Activated T-helper 17 cell treated with anti-CD3 and anti-CD28 coated beads, Interleukin-2, amount 50 U/mL, for 72 hours (primary cell): Measurements from ENCODE around the gene SCRN2. TPM values are rescaled to one million over a fixed set of nuclear protein-coding genes. Genes with fewer than 3 reads are reported as not detected.

Experiments
- ATAC-seq: fragments of 150-1000 bp; cut with Tn5 transposase; replicated peaks from 2 replicates; pipeline ENCODE4 v1.10.0; 2021; ENCODE audit warnings: mild to moderate bottlenecking, moderate library complexity
- H3K27ac Mint-ChIP-seq: one replicate; pipeline ENCODE4 v1.8.0; 2022; ENCODE audit warnings: mixed read lengths
- H3K27me3 Mint-ChIP-seq: one replicate; pipeline ENCODE4 v1.8.0; 2022; ENCODE audit warnings: mixed read lengths
- H3K36me3 Mint-ChIP-seq: one replicate; pipeline ENCODE4 v1.8.0; 2022; ENCODE audit warnings: low read depth, mild to moderate bottlenecking, mixed read lengths
- H3K4me1 Mint-ChIP-seq: one replicate; pipeline ENCODE4 v1.8.0; 2022; ENCODE audit warnings: mixed read lengths
- H3K4me3 Mint-ChIP-seq: one replicate; pipeline ENCODE4 v1.8.0; 2022; ENCODE audit warnings: mild to moderate bottlenecking, mixed read lengths
- H3K9me3 Mint-ChIP-seq: one replicate; pipeline ENCODE4 v1.8.0; 2022; ENCODE audit warnings: mixed read lengths
- total RNA-seq, 2 donors: library from RNA; stranded (reverse); gene quantifications; one replicate each; pipeline ENCODE4 v1.2.3, GENCODE V29; 2022

SCRN2 gene
- total RNA-seq, 2 donors from 2014 or later: 21.2 to 21.8 TPM

DNA sequence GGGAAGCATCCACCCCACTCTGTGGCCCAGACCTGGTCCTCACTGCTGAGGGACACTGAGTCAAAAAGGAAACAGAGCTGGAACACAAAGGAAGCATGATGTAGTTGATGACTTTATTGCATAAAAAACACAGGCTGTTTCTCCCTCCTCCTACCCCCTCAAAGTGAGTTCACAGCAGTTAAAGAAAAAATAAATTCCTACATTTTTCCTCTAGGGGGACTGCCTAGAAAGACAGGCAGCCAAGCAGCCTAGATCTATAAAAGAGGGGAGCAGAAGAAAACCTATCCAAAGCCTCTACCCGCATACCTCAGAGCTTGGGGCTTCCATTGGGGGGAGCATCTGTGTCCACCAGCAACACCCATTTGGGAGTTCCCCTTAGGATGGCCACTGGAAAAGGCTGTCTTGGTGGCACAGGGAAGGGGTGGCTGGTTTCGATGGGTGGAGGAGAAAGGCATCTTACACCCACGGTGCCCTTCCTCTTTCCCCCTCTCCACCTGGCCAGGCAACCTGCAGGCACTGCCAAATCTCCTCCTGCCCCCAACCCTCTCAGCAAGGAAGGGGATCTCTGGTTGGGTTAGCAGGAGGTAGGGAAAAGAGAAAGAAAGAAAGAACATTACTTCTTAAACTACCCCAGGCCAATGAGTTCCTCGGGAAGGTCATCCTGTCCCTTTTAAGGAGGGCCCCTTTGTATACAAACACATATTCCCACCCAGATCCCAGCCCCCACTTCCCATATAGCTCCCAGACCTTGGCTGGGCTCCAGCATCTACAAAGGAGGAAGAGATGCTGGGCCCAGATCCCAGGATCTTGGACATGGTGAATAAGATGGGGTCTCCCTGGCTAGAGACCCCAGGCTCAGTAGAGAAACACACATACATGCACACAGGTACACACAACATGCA is 4.0 kb upstream of the SCRN2 start:
- Mint-ChIP-seq H3K9me3 (no peaks in the 10 kb centered on the region), H3K27me3 (peaks cover 34% of the 10 kb centered on the region), H3K4me1 (peaks cover 13% of the 10 kb centered on the region), H3K36me3 (no peaks in the 10 kb centered on the region), H3K4me3 (no peak overlapping the region), H3K27ac (no peak overlapping the region)
- no peak for ATAC-seq

DNA sequence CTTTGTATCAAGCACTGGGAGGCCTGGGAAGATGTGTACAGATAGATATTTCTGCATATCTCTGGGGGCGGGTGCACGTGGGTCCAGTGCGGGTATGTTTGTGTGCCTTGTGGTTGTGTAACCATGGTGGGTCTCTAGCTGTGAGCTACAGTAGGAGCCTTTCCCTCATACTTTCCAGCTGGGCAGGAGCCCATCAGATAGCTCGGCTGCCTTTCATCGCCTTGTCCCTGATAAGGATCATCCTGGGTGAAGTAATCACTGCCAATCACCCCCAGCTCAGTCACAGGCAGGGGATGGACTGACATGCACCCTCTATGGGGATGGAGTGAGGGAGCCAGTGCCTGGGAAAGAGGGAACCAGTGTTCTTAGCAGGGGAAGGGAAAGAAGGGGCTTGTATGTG is 3.2 kb upstream of the SCRN2 start:
- no peak for ATAC-seq
- Mint-ChIP-seq H3K27ac (no peak overlapping the region), H3K36me3 (no peaks in the 10 kb centered on the region), H3K9me3 (no peaks in the 10 kb centered on the region), H3K27me3 (peaks cover 28% of the 10 kb centered on the region), H3K4me1 (peaks cover 13% of the 10 kb centered on the region), H3K4me3 (no peak overlapping the region)

DNA sequence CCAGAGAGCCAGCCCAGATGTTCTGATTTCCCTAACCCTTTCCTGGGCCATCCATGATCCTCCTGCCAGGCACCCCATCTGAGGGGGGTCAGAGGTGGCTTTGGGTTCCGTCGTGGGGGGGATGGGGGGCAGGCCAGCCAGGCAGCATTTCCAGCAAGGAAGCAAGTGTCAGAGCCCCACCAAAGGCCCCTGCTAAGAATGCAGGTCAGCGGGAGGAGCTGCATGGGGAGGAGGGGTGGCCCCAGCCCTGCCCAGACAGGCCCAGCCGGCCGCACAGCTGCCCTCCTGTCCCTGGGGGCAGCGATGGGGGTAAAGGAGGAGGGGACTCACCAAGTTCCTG is 2.3 kb upstream of the SCRN2 start:
- Mint-ChIP-seq H3K4me1 (peaks cover 13% of the 10 kb centered on the region), H3K36me3 (no peaks in the 10 kb centered on the region), H3K27ac (peak overlapping the region; percentile 30), H3K4me3 (no peak overlapping the region), H3K9me3 (no peaks in the 10 kb centered on the region), H3K27me3 (peaks cover 25% of the 10 kb centered on the region)
- no peak for ATAC-seq

DNA sequence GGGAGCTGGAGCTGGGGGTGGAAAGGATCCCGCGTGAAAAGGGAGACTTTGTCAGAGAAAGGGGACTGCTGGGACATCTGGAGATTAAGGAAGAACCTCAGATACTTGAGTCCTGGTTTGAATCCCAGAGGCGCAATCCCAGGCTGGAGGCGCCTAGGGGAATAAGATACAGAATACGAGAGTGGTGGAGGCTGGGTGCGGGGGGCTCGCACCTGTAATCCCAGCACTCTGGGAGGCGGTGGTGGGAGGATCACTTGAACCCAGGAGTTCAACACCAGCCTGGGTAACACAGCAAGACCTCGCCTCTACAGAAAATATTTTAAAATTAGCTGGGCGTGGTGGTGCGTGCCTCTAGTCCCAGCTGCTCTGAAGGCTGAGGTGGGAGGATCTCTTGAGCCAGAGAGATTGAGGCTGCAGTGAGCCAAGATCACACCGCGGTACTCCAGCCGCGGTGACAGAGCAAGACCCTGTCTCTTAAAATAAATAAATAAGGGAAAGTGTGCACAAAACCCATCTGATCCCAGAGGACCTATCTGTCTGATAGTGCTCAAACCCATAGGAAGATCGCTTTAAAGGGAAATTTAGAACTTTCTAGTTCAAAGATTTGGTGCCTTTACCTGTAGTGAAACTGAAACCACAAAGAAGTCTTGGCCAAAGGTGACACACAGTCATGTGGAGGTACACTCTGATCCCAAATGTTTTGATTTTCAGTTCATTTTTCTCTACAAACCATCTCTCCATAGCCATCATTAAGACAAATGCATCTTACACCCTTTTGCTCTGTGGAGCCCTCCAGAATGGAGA is 617 bp upstream of the SCRN2 start:
- peak overlapping the region; percentile 94 for H3K27ac Mint-ChIP-seq
- no peak for ATAC-seq
- H3K4me3 Mint-ChIP-seq: peak overlapping the region; percentile 93
- no peaks in the 10 kb centered on the region for H3K9me3 Mint-ChIP-seq
- H3K36me3 Mint-ChIP-seq: peaks cover 7% of the 10 kb centered on the region
- H3K4me1 Mint-ChIP-seq: peaks cover 13% of the 10 kb centered on the region
- peaks cover 19% of the 10 kb centered on the region for H3K27me3 Mint-ChIP-seq

DNA sequence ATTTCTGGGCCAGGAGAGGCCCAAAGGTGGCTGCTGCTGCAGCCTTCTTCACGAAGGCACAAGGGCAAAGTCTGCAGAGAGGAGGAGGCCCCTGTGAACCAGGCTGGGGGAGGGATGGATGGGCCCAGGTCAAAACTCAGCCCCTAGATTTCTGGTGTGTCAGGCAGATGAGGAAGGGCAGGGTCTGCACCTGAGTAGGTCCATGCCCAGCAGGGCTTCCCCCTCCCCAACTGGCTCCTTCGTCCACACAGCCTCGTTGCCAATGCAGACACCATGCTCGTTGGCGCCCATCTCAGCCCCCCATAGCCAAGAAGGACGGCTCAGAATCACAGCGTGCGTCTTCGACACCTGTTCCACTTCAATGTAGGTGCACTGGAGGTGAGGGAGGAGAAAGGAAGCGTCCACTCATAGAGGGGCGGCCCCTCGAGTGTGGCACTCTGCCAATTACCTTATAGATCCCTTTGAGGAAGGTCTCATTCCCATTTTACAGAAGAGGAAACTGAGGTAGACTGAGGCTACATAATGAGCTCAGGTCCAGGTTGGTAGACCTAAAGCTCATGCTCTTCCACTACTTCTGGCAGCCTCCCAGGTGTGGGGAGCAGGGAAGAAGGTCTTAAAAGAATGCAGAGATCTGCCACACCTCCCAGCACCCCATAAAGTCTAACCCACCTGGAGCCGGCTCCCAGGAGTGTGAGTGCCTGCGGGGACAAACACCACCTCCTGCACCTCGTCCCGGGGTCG is 902 bp downstream of the SCRN2 start:
- Mint-ChIP-seq H3K9me3 (no peaks in the 10 kb centered on the region), H3K27me3 (peaks cover 4% of the 10 kb centered on the region), H3K4me1 (peaks cover 19% of the 10 kb centered on the region), H3K36me3 (peaks cover 7% of the 10 kb centered on the region), H3K27ac (peak overlapping the region; percentile 94), H3K4me3 (peak overlapping the region; percentile 93)
- no peak for ATAC-seq

DNA sequence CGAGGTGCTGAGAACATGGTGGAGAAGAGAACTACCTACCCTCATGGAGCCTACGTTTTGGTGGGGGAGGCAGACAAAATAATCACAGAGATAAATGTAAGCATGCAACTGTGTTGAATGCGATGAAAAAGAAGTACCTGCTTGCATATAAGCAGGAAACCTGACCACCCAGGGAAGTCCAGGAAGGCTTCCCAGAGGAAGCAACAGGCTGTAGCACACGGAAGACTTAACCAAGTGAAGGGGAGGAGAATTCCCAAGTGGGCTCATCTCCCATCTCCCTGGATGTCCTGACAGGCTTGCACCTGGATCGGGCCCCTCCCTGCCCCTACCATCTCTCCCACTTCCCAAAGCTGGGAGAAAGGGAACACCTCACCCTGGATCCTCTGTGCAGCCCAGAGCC is 2.0 kb downstream of the SCRN2 start:
- no peaks in the 10 kb centered on the region for H3K27me3 Mint-ChIP-seq
- H3K27ac Mint-ChIP-seq: no peak overlapping the region
- ATAC-seq: no peak
- H3K36me3 Mint-ChIP-seq: peaks cover 7% of the 10 kb centered on the region
- H3K4me3 Mint-ChIP-seq: no peak overlapping the region
- no peaks in the 10 kb centered on the region for H3K9me3 Mint-ChIP-seq
- peaks cover 30% of the 10 kb centered on the region for H3K4me1 Mint-ChIP-seq

DNA sequence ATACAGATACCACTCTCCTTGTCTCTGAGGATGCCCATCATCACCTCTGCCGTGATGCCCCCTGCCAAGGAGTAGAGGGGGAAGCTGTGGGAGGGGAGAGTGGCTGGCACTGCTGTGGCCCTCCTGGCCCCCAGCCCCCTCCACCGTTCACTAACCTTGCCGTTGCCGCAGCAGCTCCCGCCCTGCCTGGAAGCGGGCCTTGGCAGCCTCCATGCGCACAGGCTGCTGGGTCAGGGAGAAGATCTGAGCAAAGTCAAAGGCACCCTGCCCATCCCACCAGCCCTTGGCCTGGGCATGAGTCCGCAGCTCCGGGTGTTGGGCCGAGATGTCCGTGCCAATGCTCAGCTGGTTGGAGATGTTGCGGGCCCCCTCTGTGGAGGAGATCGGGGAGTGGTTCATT is 2.4 kb downstream of the SCRN2 start:
- ATAC-seq: no peak
- Mint-ChIP-seq H3K9me3 (no peaks in the 10 kb centered on the region), H3K36me3 (peaks cover 7% of the 10 kb centered on the region), H3K4me3 (no peak overlapping the region), H3K4me1 (peaks cover 32% of the 10 kb centered on the region), H3K27me3 (no peaks in the 10 kb centered on the region), H3K27ac (no peak overlapping the region)

DNA sequence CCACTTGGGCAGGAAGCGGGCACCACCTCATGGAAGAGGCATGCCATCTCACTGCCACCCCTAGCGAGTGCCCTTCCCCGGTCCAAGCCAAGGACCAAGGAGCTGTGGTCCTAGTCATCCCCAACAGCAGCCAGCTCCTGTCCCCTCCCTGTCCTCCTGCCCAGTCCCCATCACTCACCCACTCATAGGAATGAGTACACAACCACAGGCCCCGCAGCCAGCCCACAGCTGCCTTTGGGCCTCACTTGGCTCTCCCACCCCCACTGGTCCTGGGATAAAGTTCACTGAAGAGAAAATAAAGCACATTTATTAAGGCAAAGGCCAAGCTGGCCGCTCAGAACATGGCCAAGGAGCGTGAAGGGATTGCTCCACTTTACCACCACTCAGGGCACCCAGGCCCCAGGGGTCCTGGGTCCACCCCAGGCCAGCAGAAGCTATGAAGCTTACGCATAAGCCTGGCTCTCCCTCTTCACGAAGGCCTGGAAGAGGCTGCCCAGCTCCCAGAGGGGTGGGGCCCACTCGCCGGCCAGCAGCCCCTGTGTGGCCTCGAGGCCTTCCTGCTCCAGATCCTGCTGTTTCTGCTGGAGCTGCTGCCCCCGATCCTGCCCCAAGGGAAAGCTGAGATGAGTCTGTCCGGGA is 3.6 kb downstream of the SCRN2 start:
- H3K4me1 Mint-ChIP-seq: peaks cover 28% of the 10 kb centered on the region
- no peaks in the 10 kb centered on the region for H3K27me3 Mint-ChIP-seq
- no peak for ATAC-seq
- H3K9me3 Mint-ChIP-seq: no peaks in the 10 kb centered on the region
- no peak overlapping the region for H3K27ac Mint-ChIP-seq
- no peak overlapping the region for H3K4me3 Mint-ChIP-seq
- peaks cover 7% of the 10 kb centered on the region for H3K36me3 Mint-ChIP-seq

DNA sequence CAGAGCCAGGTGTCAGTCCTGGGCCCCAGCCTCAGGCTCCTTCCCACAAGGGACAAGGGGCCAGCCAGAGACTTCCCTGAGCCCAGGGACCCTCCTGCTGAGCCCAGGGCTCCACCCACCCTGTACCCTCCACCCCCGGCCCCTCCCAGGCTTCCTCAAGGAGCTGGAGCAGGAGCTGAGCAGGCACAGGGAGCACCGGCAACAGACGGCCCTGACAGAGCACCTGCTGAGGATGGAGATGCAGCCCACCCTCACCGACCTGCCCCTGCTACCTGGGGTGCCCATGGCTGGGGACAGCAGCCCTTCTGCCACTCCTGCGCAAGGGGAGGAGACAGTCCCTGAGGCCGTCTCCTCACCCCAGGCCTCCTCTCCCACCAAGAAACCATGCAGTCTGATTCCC is 4.5 kb downstream of the SCRN2 start:
- ATAC-seq: no peak
- H3K4me1 Mint-ChIP-seq: peaks cover 31% of the 10 kb centered on the region
- no peak overlapping the region for H3K27ac Mint-ChIP-seq
- no peaks in the 10 kb centered on the region for H3K27me3 Mint-ChIP-seq
- no peak overlapping the region for H3K4me3 Mint-ChIP-seq
- H3K36me3 Mint-ChIP-seq: peaks cover 9% of the 10 kb centered on the region
- no peaks in the 10 kb centered on the region for H3K9me3 Mint-ChIP-seq

DNA sequence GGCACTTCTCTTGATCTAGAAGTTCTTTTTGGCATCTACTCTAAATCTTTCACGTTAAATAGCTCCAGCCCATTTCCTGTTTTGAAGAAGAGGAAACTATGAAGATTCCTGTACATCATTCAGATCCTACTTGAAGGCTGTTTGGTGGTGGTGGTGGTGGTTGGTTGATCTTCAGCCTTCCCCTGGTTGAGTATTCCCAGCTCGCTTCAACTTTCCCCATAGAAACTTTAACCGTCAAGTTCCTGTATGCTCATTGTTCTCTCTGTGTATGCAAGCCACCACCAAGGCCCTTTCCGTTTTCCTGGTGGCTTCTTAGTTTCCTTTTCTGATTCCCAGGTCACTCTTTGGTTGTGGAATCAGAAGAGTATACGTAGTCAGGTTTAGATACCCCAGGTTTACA is 6.3 kb downstream of the SCRN2 start:
- H3K27me3 Mint-ChIP-seq: no peaks in the 10 kb centered on the region
- H3K4me1 Mint-ChIP-seq: peaks cover 38% of the 10 kb centered on the region
- peaks cover 24% of the 10 kb centered on the region for H3K36me3 Mint-ChIP-seq
- no peak for ATAC-seq
- peak overlapping the region; percentile 65 for H3K27ac Mint-ChIP-seq
- H3K4me3 Mint-ChIP-seq: no peak overlapping the region
- H3K9me3 Mint-ChIP-seq: no peaks in the 10 kb centered on the region

DNA sequence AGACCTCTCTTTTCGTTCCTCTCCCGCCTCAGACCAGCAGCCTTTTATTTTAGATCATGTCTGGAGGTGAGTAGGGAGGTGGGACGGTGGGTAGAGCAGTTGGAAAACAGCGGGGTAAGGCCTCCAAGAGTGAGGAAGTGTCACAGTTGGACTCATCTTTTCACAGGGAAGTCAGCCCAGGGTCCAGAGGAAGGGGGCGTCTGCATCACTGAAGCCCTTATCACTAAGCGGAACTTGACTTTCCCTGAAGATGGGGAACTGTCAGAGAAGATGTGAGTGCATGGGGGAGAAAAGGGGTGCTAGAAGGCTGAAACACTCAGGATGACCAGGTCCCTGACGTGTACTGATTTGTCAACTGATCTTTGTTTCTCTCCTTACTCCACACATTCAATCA is 9.1 kb downstream of the SCRN2 start:
- Mint-ChIP-seq H3K4me3 (peak overlapping the region; percentile 98), H3K27me3 (no peaks in the 10 kb centered on the region), H3K36me3 (peaks cover 41% of the 10 kb centered on the region), H3K4me1 (peaks cover 38% of the 10 kb centered on the region), H3K9me3 (no peaks in the 10 kb centered on the region), H3K27ac (peak overlapping the region; percentile 96)
- no peak for ATAC-seq

DNA sequence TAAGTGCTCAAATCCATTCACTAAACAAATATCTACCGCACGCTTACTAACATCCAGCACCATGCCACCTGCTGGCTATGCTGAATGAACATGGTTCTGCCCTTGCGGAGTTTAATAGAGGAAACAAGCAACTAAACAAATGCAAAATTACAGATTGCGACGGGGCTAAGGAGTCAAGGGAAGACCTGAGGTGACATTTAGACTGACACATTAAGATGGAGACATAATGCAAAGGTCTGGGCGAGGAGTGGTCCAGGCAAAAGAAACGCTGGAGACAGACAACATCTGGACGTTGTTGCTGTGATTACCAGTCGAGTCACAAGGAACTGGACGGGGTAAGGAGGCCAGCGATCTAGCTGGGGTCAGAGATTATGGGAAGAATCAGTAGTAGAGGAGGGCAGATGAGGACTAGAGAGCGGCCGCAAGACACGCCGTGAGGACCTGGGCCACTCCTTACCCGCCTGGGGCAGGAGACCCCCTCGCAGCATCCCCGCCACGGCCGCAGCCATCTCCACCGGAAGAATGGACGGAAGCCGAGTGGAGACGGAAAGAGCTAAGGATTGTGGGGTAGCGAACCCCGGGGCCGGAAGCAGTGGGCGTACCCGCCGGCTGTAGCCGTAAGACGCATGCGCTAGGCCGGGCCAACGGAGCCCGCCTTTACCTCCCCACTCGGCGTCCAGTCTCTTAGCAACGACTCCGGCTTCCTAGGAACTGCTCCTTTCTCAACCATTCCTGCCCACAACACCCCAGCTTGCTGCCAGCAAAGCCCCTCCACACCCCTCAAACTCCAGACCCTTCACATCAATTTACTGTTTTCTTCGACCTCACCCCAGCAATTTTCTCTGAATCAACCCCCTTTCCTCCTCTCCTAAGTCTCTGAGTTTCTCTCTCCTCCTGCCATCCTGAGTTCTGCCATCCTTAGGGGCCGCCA is 9.8 kb downstream of the SCRN2 start, which contains the start of the genes LRRC46 and MRPL10:
TSS of gene LRRC46 (plus strand) at position 668 of the 931 bp plus-strand sequence. CDS start 320 bp downstream, outside the sequence.
TSS of gene MRPL10 (minus strand) at position 539 of the 931 bp plus-strand sequence. CDS start at position 509, 30 bp downstream.
- H3K27ac Mint-ChIP-seq: peak within 1 kb of the TSS; percentile 96

DNA sequence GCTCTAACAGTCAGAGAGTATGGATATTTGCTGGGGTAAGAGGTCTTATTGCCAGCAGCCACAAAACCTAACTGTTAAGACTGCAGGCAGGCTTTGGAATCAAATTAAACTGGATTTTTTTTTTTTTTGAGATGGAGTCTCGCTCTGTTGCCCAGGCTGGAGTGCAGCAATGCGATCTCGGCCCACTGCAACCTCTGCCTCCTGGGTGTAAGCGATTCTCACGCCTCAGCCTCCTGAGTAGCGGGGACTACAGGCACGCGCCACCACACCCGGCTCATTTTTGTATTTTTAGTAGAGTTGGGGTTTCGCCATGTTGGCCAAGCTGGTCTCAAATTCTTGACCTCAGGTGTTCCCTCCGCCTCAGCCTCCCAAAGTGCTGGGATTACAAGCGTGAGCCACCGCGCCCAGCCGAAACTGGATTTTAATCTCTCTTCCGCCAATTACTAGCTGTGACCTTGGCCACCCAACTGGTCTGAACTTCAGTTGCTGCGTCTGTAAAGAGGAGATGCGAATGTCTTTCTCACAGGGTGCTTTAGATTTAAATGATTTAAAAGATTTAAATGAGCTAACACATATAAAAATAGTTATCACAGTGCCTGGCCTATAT is 10.6 kb downstream of the SCRN2 start:
- H3K4me1 Mint-ChIP-seq: peaks cover 34% of the 10 kb centered on the region
- peaks cover 56% of the 10 kb centered on the region for H3K36me3 Mint-ChIP-seq
- no peaks in the 10 kb centered on the region for H3K27me3 Mint-ChIP-seq
- H3K27ac Mint-ChIP-seq: peak overlapping the region; percentile 96
- no peaks in the 10 kb centered on the region for H3K9me3 Mint-ChIP-seq
- no peak for ATAC-seq
- H3K4me3 Mint-ChIP-seq: peak overlapping the region; percentile 98

More for the DNA sequence above, 9.8 kb downstream of the SCRN2 start, which contains the start of the genes LRRC46 and MRPL10:
- Mint-ChIP-seq H3K4me3 (peak within 1 kb of the TSS; percentile 98), H3K27me3 (no peaks in the 10 kb centered on the region), H3K4me1 (peaks cover 38% of the 10 kb centered on the region), H3K36me3 (peaks cover 48% of the 10 kb centered on the region), H3K9me3 (no peaks in the 10 kb centered on the region)
- peak; percentile 87 for ATAC-seq
